Prostate gland (tissue), 2 donors: ENCODE data around the gene AGK.
"Not testable (repeated sequence)": the region's sequence is repeated elsewhere in the genome, so short reads cannot be mapped to it uniquely, and the experiment has no call there.

Source experiments
- CTCF ChIP-seq, 4 experiments: fragments of 200-600 bp in 2 of 4; fragments of 450-650 bp in 2 of 4; sonication (generic) in 2 of 4; IDR thresholded peaks; 1 replicate in 3 of 4; 2 replicates in 1 of 4; pipeline ENCODE4 v1.5.1; 2016 to 2019; ENCODE audit warnings: antibody characterized with exemption in 4 of 4, mild to moderate bottlenecking in 2 of 4, moderate library complexity in 2 of 4
- POLR2A ChIP-seq: fragments of 450-650 bp; IDR thresholded peaks from one replicate; pipeline ENCODE4 v1.6.1; 2016; ENCODE audit warnings: antibody characterized with exemption, mild to moderate bottlenecking

GRCh38 chr7:141647701-141648100 lies 96.5 kb downstream of the AGK start:
- not testable (repeated sequence) for TF ChIP-seq POLR2A; CTCF (IDR thresholded peaks at IDR 0.05)
